ENCODE measurements around the gene SMPDL3B.
"Not testable (repeated sequence)": the region's sequence is repeated elsewhere in the genome, so short reads cannot be mapped to it uniquely, and the experiment has no call there.

Gene SMPDL3B

DNA sequence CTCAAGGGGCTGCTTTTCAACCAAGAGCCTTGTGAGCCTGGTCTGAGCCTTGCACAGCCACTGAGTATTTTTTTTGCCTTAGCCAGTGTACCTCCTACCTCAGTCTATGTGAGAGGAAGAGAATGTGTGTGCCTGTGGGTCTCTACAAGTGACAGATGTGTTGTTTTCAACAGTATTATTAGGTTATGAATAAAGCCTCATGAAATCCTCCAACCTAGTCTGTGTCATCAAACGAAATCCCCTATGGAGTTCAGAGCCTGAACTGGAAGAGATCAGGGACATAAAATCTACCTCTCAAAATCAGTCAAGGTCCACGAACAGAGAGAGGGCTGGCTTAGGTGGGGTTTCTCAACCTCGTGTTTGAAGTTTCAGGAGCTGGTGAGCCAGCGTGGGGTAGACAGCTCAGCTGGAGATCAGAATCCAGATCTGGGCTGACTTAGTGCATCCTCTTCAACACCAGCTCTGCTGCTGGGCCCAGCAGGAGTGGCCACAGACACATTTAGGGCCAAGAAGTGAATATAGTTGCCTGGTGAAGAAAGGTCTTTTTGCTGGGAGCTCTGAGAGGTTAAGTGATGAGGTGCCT lies 33.2 kb downstream of the SMPDL3B start:
- in situ Hi-C loops (cut with MboI; ENCODE audit: low sequenced_read_pairs) = no loop called here

DNA sequence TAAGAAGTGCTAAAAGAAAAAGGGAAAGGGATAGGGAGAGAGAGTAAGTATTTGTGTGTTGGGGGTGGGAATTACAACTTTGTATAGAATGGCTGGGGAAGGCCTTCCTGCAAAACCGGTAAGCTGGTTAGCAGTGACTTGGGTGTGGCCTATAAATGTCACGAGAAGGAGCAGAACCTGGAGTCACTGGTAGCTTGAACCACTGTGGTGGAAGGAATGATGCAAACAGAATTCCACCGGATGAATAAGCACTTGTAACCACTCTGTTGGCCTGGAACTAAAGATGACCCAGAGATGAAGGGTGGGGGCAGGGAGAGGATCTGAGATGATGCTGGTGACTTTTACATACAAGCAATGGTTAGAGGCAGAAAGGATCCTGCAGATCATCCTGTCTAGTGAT lies 33.9 kb downstream of the SMPDL3B start:
- in situ Hi-C loops (cut with MboI; ENCODE audit: low sequenced_read_pairs) = no loop called here

DNA sequence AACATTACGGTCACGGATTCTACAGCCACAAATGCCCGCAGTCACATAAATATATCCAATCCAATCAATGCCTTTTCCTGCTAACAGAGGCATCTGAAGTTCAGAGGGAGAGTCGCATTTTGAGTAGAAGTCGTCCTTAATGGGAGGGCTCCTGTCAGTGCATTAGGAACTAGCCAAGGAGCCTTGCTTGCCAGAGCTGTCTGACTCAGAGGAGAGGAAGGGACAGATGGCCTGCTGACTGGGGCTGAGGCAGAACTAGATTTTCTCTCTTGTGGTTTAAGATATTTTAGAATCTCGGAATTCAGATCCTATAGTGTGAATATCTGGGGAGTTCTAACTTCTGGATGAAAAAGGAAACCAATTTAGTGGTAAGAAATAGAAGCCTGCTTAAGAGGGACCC lies 35.6 kb downstream of the SMPDL3B start:
- in situ Hi-C loops (cut with MboI; ENCODE audit: low sequenced_read_pairs) = no loop called here

DNA sequence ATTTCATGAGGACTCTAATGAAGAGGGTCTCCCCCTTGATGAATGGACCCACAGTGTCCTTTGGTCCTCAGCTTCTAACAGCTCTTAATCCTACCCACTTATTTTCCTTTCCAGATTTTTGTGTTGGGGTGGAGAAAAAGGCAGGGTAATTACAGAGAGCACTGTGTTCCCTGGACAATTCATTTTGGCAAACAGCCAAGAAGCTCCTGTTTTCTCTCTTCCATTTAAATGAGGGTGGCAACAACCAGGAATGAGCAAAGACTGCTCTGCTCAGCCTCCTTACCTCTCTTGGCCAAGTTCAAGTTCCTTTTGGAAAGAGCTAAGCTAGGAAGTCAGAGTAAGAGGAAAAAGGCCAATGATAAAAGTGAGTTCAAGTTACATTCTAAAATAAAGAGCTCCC lies 36.9 kb downstream of the SMPDL3B start:
- in situ Hi-C loops (cut with MboI; ENCODE audit: low sequenced_read_pairs) = no loop called here

DNA sequence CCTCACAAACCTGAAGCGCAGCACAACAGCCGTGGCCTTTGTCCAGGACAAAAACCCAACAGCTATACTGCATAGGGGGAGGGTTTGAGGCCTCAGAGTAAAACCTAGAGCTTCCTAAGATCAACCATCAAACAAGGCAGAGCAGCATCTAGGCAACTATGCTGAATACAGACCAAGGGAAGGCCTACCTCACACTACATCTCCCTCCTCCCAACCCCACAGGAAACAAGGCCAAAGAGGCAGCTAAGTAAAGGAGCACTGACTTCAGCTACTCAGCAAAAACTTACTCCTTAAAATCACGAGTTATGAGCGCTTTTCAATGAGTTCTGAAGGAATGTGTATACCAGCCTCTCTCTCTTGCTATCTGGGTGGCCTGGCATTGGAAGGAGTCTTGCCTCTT lies 37.3 kb downstream of the SMPDL3B start:
- in situ Hi-C loops (cut with MboI; ENCODE audit: low sequenced_read_pairs) = no loop called here

DNA sequence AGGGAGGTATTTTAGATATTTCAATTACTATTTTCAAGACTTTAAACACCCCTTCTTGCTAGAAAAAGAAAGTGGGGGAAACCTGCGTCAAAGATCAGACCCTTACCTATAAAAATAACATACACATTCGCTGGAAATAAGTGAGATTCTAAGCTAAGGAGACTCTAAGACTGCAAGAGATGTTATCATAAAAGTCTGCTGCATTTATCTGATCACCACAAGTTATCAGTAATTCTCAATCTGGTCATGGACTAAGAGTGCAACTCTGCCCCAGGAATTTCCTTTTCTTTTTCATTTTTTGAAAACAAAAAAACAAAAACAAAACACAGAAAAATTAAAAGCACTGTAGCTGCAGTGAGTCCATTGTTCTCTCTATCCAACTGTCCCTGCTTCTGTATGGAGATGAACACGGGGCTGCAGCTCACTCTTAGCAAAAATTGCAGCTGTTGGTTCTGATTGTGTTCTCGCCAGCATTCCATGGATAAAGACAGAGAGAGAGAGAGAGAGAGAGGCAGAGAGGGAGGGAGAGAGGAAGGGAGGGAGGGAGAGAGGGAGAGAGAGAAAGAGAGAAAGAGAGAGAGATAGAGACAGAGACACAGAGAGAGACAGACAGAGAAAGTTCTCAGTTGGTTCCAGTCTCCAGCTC lies 39.1 kb downstream of the SMPDL3B start:
- in situ Hi-C loops (cut with MboI; ENCODE audit: low sequenced_read_pairs) = no loop called here

DNA sequence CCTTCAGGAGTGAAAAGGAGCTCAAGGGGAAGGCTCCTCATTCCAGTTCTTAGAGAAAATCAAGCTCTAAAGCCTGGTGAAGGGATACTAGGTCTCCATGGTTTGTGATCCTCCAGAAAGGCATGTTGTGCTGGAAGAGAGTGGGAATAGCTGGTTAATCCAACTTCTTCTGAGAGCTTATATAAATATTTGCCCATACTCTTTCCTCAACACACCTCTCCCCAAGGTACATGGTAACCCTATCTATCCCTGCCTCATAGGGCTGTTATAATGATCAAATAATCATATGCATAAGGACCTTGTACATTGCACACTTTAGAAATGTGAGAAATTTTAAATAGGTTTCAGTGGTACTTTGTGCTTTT lies 39.6 kb downstream of the SMPDL3B start:
- in situ Hi-C loops (cut with MboI; ENCODE audit: low sequenced_read_pairs) = no loop called here

DNA sequence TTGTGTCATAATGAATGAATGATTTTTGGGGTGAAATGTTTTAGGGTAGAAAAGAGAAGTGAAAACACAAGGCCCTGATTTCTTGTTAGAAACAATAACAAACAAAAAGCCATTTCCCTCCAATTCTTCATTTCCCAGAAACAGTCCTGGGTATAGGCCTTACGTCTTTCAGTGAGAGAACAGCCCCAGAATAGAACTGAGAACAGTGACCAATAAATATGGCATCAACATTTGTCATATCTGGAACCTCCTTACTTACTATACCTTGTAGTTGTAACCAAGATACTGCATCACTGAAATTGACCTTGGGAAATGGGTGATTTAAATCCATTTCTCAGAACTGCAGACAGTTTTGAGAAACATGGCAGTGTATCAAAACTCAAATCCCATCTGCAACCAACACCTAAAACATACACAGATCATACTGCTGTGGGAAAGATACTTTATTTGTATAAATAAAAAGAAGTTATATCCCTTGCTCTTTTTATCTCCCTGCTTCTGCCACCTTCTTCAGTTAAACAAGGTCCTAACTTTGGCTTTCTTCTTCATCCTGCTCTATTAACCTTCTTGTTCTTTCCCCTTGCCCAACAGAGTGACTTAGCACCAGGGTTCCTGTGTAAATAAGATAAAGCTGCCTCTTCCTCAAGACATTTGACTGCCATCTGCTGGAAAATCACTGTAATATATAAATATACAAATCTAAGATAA lies 44.5 kb downstream of the SMPDL3B start:
- in situ Hi-C loops (cut with MboI; ENCODE audit: low sequenced_read_pairs) = no loop called here

DNA sequence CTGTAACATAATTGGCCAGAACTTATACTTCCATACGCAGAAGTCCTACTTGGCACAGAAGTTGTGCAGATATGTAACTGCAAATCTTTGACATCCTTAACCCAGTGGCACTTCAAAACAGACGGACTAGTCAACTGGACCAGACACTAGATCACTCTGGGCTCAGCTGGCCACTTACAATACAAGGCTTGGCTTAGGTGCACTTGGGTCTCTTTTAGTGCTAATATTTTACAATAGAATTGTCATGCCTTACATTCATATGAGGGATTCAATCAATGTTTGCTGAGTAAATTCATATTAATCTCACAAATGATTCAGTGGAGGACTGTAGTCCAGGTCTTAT lies 45.0 kb downstream of the SMPDL3B start:
- in situ Hi-C loops (cut with MboI; ENCODE audit: low sequenced_read_pairs) = no loop called here

DNA sequence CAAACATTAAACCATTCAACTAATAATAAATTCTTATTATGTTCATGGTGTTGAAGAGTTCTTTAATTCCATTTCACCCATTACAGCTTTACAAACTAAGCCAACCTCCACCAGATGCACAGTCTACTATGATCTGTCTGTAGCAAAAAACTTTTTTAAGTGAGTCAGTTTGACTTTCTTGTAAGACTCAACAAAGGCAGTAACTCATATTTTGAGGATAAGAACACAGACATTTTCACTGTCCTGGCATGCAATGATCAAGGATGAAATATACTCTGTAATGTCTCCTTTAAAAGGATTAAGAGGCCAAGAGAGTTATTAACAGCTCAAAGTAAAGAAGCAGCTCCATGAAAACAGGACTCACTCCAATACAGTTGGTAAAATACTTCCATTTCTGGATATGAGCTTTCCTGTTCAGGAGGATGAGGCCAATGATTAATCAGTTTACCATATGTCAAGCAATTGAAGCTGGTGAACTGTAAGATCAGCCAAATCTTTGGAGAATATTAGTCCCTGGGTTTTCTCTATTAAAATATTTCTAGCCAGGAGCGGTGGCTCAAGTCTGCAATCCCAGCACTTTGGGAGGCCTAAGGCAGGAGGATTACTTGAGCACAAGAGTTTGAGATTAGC lies 45.5 kb downstream of the SMPDL3B start:
- in situ Hi-C loops (cut with MboI; ENCODE audit: low sequenced_read_pairs) = no loop called here

DNA sequence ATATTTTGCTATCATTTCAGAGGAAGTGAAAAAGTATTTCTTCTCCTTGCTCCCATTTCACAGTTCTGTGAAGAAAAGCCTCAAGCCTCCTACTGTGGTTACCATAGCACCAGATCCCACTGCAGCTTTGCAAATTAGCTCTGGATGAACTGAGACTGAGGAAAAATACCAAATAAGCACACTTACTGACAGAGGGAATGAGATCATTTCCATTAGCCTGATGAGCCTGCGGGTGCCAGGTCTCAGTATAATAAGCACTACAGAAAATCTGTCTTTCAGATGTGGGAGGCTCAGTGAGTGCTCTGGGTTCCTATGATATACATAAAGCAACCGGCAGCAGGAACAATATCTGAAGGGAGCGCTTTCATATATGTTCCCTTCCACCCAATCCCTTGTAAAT lies 46.3 kb downstream of the SMPDL3B start:
- in situ Hi-C loops (cut with MboI; ENCODE audit: low sequenced_read_pairs) = no loop called here

DNA sequence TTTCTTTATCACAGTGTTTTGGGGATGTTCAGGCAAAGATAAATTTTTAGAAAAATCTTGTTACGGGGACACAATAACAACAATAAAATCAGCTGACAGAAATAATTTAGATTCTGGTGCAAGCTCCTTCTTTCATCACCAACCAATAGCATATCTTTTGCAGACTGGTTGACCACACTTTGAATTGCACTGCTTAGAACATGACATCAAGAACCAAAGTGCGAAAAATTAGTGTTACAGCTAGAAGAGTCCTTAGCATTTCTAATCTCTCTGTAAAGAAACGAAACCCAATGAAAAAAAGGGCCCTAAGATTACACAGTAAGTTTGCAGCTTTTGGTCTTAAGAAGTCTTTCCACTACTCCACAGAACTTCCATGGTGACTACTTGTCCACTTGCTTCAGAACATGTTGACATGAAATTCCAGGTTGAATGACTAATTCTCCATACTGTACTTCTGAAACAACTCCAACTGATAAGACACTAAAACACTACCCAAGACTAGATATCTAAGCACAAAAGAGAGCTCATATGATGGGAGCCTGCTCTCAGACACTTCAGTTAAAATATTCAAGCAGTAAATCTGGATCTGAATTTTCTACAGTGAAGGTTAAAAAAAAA lies 56.2 kb downstream of the SMPDL3B start:
- in situ Hi-C loops (cut with MboI; ENCODE audit: low sequenced_read_pairs) = no loop called here

DNA sequence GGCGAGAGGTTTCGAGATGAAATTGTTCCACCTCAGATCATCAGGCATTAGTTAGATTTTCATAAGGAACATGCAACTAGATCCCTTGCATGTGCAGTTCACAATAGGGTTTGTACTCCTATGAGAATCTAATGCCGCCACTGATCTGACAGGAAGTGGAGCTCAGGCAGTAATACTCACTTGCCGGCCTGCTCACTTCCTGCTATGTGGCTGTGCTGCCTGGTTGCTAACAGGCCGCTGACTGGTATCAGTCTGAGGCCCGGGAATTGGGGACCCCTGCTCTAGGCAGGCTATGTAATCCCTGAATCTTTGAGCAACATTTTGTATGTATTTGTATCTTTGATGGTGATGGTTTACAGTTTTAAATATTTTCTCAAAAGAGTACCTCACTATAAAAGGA lies 57.5 kb downstream of the SMPDL3B start:
- in situ Hi-C loops (cut with MboI; ENCODE audit: low sequenced_read_pairs) = no loop called here

DNA sequence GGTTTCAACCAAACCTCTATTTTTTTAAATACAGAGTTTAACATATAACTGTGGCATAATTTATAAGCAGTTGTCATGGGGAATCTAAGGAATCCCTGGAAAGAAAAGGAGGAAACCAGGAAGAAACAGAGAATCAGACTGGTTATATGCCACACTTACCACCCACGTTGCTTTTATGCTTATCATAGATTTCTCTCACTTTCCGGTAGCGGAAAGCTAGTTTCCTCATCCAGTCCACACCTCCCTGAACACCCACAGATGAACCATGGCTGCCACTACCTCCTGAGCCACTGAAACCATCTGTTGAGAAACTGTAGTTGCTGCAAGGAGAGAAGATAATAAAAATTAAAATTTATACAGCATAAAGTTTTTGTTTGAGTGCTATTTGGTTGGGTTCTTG lies 58.4 kb downstream of the SMPDL3B start:
- in situ Hi-C loops (cut with MboI; ENCODE audit: low sequenced_read_pairs) = no loop called here

DNA sequence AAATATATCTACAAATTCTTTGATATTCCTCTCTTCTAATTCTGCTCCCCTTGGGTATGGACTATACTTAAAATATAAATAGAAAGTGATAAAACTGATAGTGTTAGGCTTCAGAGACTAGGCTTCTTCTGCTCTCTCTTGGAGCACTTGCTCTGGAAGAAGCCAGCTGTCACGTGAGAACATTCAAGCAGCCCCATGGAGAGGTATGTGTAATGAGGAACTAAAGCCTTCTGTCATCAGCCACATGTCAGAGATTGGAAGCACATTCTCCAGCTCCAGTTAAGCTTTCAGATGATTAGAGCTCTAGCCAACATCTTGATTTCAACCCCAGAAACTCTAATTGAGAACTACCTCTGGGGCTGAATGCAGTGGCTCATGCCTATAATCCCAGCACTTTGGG lies 59.3 kb downstream of the SMPDL3B start:
- in situ Hi-C loops (cut with MboI; ENCODE audit: low sequenced_read_pairs) = no loop called here

DNA sequence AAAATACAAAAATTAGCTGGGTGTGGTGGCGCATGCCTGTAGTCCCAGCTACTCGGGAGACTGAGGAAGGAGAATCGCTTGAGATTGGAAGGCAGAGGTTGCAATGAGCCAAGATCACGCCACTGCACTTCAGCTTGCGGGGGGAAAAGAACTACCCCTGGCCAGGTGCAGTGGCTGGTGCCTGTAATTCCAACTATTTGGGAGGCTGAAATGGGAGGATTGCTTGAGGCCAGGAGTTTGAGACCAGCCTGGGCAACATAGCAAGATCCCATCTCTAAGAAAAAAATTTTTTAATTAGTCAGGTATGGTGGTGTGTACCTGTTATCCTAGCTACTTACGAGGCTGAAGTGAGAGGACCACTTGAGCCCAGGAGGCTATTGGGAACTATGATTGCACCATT lies 59.7 kb downstream of the SMPDL3B start:
- in situ Hi-C loops (cut with MboI; ENCODE audit: low sequenced_read_pairs) = not testable (repeated sequence)

DNA sequence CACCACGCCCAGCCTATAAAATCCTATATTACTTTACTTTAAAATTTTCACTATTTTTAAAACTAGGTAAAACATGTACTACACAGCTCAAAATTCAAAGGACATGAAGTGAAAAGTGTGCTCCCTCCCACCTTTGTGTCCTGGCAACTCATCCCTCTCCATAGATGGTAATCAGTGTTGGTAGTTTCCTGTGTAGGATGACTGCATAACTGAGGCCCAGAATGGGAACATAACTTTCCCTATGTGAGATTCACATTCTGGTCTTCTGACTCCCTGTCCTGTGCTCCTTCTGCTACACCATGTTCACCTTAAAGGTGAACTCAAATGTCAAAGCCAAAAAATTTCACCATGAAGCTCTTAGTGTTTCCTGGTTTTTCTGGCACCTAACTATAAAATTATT lies 64.3 kb downstream of the SMPDL3B start:
- in situ Hi-C loops (cut with MboI; ENCODE audit: low sequenced_read_pairs) = no loop called here

DNA sequence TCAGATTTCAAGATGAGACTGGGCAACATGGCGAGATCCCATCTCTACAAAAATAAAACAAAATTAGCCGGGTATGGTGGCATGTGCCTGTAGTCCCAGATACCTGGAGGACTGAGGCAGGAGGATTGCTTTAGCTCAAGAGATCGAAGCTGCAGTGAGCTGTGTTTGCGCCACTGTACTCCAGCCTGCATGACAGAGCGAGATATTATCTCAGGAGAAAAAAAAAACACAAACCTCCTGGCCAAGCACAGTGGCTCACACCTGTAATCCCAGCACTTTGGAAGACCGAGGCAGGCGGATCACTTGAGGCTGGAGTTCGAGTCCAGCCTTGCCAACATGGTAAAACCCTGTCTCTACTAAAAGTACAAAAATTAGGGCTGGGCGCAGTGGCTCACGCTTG lies 67.8 kb downstream of the SMPDL3B start:
- in situ Hi-C loops (cut with MboI; ENCODE audit: low sequenced_read_pairs) = no loop called here

DNA sequence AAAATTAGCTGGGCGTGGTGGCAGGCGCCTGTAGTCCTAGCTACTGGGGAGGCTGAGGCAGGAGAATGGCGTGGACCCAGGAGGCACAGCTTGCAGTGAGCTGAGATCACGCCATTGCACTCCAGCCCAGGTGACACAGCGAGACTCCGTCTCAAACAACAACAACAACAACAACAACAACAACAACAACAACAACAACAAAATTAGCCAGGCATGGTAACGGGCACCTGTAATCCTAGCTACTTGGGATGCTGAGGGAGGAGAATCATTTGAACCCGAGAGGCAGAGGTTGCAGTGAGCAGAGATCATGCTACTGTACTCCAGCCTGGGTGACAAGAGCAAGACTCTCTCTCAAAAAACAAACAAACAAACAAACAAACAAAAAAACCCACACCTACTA lies 68.3 kb downstream of the SMPDL3B start:
- in situ Hi-C loops (cut with MboI; ENCODE audit: low sequenced_read_pairs) = not testable (repeated sequence)
